HFF-Myc (cell line): ENCODE results near the gene NELL1.

Experiments used
- DNase-seq: peaks from one replicate; pipeline ENCODE4 v3.0.0-alpha.2; 2011; ENCODE audit warnings: low read depth; ENCODE audit errors: extremely low read depth
- H3K4me3 ChIP-seq: replicated peaks from 2 replicates; pipeline ENCODE4 v1.5.1; 2011; ENCODE audit warnings: low read depth, mild to moderate bottlenecking, control low read depth, low read length
- TF ChIP-seq, protein P1 (sequence below): IDR thresholded peaks from 2 replicates; pipeline ENCODE4 v1.5.1; 2012; ENCODE audit warnings: mild to moderate bottlenecking, low read depth, low read length, control low read depth; ENCODE audit errors: missing control alignments

Gene NELL1

DNA sequence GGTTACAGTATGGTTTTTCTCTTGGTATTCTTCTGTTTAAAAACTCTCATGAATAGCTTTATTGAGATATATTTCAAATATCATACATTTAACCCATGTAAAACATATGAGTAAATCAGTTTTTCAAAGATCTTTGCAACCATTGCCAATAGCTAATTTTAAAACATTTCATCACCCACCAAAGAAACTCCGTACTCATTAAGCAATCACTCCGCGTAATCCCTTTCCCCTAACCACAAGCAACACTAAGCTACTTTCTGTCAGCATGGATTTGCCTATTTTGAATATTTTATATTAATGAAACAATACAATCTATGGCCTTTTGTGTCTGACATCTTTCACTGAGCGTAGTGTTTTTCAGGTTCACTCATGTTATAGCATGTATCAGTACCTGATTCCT is 825.6 kb downstream of the NELL1 start:
- no peak for DNase-seq
- TF ChIP-seq, protein P1, sequence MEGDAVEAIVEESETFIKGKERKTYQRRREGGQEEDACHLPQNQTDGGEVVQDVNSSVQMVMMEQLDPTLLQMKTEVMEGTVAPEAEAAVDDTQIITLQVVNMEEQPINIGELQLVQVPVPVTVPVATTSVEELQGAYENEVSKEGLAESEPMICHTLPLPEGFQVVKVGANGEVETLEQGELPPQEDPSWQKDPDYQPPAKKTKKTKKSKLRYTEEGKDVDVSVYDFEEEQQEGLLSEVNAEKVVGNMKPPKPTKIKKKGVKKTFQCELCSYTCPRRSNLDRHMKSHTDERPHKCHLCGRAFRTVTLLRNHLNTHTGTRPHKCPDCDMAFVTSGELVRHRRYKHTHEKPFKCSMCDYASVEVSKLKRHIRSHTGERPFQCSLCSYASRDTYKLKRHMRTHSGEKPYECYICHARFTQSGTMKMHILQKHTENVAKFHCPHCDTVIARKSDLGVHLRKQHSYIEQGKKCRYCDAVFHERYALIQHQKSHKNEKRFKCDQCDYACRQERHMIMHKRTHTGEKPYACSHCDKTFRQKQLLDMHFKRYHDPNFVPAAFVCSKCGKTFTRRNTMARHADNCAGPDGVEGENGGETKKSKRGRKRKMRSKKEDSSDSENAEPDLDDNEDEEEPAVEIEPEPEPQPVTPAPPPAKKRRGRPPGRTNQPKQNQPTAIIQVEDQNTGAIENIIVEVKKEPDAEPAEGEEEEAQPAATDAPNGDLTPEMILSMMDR = no peak
- no peak overlapping the region for H3K4me3 ChIP-seq

DNA sequence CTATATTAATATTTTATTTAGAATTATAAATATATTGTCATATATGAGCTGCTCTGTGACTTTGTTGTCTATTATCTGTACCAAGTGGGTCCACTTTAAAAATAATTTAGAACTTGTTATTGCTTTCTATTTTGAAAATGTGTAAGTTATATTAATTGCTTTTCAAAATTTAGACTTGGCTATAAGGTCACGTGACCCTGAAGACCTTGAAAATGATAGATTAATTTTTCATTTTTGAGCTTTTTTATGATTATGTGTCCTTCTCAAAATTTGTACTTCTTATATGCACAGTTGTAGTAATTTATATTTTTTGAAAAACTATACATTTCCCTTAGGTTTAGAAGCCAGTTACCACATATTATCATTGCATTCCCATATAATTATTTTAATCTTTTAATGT is 826.5 kb downstream of the NELL1 start:
- no peak overlapping the region for H3K4me3 ChIP-seq
- TF ChIP-seq, protein P1 = no peak
- DNase-seq = no peak

DNA sequence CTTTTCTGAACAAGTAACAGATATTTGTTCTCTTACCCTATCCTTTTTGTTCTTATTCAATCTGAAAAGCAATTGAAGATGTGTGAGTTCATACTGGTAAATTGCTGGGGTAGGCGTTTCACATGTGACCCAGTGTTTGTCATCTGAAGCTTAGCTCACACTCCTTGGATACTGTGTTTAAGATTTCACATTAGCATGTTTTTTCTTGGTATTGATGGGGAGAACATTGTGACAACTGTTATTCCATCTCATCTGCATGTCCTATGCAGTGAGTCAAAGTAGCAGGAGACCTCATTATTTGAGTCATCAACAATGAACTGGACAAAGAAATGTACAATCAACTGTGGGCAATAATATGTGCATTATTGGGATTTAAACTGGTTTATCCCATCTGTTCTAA is 831.9 kb downstream of the NELL1 start:
- TF ChIP-seq, protein P1 = no peak
- H3K4me3 ChIP-seq = no peak overlapping the region
- DNase-seq = no peak

DNA sequence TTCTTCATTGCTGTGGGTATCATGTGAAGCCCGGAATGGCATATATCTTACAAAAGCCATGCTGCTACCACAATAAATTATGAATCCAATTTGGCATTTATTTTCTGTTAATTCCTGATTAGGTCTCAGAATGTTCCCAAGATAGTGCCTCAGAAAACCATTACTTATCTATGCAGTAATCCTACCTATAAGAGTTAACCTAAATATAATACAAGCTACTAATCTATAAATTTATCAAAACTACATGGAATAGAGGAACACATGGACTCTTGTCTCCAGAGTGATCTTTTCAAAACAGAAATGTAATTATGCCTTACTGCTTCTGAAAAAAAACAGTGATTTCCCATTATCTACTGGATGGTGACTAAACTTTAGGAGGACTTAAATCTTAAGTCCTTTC is 835.7 kb downstream of the NELL1 start:
- H3K4me3 ChIP-seq = no peak overlapping the region
- TF ChIP-seq, protein P1 = no peak
- DNase-seq = no peak

DNA sequence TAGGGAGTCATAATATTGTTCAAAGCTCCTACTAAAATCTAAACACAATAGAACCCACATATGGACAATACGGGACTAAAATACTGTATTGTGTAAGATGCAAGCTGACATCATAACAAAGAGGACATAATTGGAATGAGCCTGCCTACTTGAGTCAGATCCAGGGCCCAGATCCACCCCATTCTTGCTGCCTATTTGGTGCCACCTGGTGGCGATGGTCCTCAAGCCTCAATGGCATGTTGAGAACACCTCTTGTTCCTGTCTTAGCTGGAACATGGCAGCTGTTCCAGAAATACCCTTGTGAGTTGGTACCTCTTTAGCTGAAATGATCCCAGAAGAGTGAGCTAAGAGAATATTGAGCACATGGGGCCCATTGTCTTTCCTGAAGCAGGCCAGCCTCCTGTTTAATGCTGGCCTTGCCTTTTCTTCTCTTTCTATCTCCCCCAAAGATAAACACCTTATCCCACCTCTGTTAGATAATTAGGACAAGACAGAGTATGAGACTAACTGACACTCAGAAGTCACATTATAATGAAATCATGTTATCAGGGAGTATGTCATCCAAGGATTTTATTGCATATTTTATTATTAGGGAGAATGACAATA is 842.6 kb downstream of the NELL1 start:
- no peak overlapping the region for H3K4me3 ChIP-seq
- DNase-seq = no peak

DNA sequence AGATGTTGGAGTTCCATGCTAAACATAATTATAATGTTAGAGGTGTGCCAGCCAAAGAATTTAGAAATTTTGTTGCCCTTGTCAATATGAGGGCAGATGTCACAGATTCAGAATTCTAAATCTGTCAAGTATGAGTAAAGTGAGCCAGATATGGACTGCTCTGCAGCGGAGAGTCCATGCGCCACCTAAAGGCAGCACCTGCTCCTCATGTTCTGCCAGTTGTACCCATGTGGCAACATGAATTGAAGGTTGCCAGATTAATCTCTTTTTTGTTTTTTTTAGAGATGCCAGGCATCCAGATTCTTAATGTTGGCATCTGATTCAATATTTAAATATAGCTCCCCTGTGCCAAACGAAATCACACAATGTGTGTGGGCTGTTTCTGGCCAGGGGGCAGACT is 844.9 kb downstream of the NELL1 start:
- DNase-seq = no peak
- H3K4me3 ChIP-seq = no peak overlapping the region
- TF ChIP-seq, protein P1 = no peak

More for the DNA sequence above, 842.6 kb downstream of the NELL1 start:
- TF ChIP-seq, protein P1 = peak; percentile 35

DNA sequence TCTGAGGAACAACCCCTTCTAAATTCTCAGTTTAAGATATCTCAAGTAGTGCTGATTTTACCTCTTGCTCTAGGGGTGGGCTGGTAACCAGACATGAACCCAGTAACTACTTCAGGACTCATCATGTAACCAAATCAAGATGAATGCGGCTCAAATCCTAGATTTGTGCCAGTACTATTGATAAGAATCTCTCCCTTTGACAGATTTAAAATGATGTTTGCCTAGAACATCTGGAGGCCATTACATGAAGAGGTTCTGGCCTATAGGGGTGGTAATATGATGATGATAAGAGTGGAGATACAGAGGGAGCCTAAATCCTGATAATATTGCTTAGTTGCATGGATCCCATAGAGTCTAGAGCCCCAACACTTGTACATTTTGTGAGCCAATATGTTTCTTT is 850.9 kb downstream of the NELL1 start:
- no peak overlapping the region for H3K4me3 ChIP-seq
- DNase-seq = no peak
- TF ChIP-seq, protein P1 = no peak
